ENCODE measurements around the gene CAMKK2.

Gene CAMKK2

DNA sequence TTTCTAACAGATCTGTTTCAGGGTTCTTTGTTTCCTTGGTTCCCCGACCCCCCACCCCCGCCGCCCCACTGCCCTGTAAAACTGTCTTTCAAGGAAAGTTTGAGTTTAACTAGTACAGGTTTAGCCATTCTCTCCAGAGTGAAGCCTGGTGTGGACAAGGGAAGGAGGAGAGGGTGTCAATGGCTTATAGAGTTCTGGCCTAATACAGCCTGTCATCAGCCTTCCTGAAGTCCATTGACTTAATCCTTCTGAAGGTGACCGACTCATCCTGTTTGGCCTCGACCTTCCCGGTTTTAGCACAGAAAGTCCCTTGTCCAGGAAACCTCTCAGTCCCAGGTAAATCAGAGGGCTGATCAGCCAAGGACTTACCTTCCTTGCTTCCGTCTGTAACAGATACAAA lies 97.6 kb downstream of the CAMKK2 start:
- Histone ChIP-seq H3K4me1 (ENCODE audit: control insufficient read depth, low read depth, low read length) (no peaks in the 10 kb centered on the region), H3K27me3 (ENCODE audit: control insufficient read depth, insufficient read depth, low read length) (no peaks in the 10 kb centered on the region), H3K9ac (ENCODE audit: low read length) (no peak overlapping the region), H3K27ac (ENCODE audit: low read length) (no peak overlapping the region), H3K36me3 (ENCODE audit: control insufficient read depth, low read depth, low read length) (no peaks in the 10 kb centered on the region), H3K4me3 (ENCODE audit: low read length) (no peak overlapping the region), H3K9me3 (ENCODE audit: control insufficient read depth, low read depth, low read length) (no peaks in the 10 kb centered on the region)

DNA sequence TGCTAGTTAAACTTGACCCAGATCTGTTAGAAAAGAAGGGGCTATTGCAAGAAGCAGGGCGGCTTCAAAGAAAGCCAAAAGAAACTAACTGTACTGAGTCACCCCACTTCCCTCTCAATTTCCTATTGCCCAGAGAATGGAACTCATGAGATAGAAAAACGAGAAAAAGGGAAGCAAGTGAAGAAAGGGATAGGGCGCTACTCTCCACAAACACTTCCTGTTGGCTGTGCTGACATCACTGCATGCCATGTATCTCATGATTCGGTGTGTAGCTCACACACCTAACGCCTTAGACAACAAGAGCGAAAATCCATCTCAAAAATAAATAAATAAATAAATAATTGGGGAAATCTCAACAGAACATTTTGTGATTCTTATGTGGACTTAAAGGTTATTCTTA lies 99.6 kb downstream of the CAMKK2 start:
- Histone ChIP-seq H3K4me1 (ENCODE audit: control insufficient read depth, low read depth, low read length) (no peaks in the 10 kb centered on the region), H3K4me3 (ENCODE audit: low read length) (no peak overlapping the region), H3K9ac (ENCODE audit: low read length) (no peak overlapping the region), H3K27ac (ENCODE audit: low read length) (no peak overlapping the region), H3K27me3 (ENCODE audit: control insufficient read depth, insufficient read depth, low read length) (no peaks in the 10 kb centered on the region), H3K9me3 (ENCODE audit: control insufficient read depth, low read depth, low read length) (no peaks in the 10 kb centered on the region), H3K36me3 (ENCODE audit: control insufficient read depth, low read depth, low read length) (no peaks in the 10 kb centered on the region)

DNA sequence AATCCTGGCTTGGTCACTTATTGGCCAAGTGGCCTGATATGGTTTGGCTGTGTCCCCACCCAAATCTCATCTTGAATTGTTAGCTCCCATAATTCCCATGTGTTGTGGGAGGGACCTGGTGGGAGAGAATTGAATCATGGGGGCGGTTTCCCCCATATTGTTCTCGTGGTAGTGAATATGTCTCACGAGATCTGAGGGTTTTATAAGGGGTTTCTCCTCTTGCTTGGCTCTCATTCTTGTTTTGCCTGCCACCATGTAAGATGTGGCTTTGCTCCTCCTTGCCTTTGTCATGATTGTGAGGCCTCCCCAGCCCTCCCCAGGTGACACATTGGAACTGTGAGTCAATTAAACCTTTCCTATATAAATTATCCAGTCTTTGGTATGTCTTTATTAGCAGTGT lies 105.4 kb downstream of the CAMKK2 start:
- no peak overlapping the region for H3K27ac ChIP-seq (ENCODE audit: low read length)
- no peaks in the 10 kb centered on the region for H3K4me1 ChIP-seq (ENCODE audit: control insufficient read depth, low read depth, low read length)
- H3K9me3 ChIP-seq (ENCODE audit: control insufficient read depth, low read depth, low read length) = no peaks in the 10 kb centered on the region
- H3K4me3 ChIP-seq (ENCODE audit: low read length) = no peak overlapping the region
- no peak overlapping the region for H3K9ac ChIP-seq (ENCODE audit: low read length)
- H3K27me3 ChIP-seq (ENCODE audit: control insufficient read depth, insufficient read depth, low read length) = no peaks in the 10 kb centered on the region
- H3K36me3 ChIP-seq (ENCODE audit: control insufficient read depth, low read depth, low read length) = no peaks in the 10 kb centered on the region

DNA sequence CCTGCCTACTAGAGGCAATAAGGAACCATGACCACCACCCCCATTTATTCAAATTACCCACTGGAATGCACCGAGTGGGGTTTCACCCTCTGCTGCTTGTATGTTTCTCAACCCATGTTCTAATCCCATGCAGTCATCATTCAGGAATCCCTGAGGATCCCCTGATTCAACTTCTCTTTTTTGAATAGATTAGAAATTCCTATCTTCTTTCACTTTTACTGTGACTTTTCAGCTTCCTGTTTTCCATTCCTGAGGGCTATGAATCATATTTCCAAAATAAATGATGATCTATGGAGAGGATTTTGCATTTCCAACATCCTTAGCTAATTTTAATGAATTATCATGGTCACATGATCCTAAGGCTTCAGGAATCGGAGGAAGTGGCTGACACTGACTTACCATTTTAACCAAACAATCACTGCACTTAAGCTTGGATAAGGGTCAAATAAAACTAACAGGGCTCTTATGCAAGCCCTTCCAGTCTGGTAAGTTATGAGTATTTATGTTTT lies 105.9 kb downstream of the CAMKK2 start:
- no peaks in the 10 kb centered on the region for H3K36me3 ChIP-seq (ENCODE audit: control insufficient read depth, low read depth, low read length)
- H3K9me3 ChIP-seq (ENCODE audit: control insufficient read depth, low read depth, low read length) = no peaks in the 10 kb centered on the region
- no peak overlapping the region for H3K9ac ChIP-seq (ENCODE audit: low read length)
- H3K27me3 ChIP-seq (ENCODE audit: control insufficient read depth, insufficient read depth, low read length) = no peaks in the 10 kb centered on the region
- H3K4me3 ChIP-seq (ENCODE audit: low read length) = no peak overlapping the region
- no peaks in the 10 kb centered on the region for H3K4me1 ChIP-seq (ENCODE audit: control insufficient read depth, low read depth, low read length)
- no peak overlapping the region for H3K27ac ChIP-seq (ENCODE audit: low read length)

DNA sequence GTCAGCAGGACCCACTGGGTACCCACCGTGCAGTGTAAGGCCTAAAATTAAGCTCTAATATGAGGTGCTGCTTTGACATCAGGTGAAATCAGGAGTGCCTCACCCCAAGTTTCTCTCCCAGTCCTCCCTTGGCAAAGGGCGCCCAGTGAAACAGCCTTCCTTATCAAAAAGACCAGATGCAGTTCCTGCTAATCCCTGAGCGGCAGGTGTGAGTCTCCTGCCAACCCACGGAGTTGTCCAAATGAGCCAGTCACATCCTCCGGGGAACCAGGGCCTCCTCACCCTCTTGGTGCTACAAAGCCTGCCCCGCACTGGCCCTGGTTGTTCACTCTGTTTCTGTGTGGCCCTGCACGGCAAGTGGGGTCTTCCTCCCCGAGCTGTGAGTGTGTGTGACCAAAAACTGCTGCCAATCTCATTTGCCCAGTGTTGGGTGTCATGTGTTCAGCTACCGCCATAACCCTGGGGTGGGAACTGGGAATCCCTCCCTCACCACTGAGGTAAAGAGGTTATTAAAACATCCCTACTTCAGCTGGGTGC lies 106.8 kb downstream of the CAMKK2 start:
- H3K4me1 ChIP-seq (ENCODE audit: control insufficient read depth, low read depth, low read length) = no peaks in the 10 kb centered on the region
- H3K36me3 ChIP-seq (ENCODE audit: control insufficient read depth, low read depth, low read length) = no peaks in the 10 kb centered on the region
- no peak overlapping the region for H3K9ac ChIP-seq (ENCODE audit: low read length)
- H3K4me3 ChIP-seq (ENCODE audit: low read length) = no peak overlapping the region
- H3K27me3 ChIP-seq (ENCODE audit: control insufficient read depth, insufficient read depth, low read length) = no peaks in the 10 kb centered on the region
- H3K9me3 ChIP-seq (ENCODE audit: control insufficient read depth, low read depth, low read length) = no peaks in the 10 kb centered on the region
- H3K27ac ChIP-seq (ENCODE audit: low read length) = no peak overlapping the region

DNA sequence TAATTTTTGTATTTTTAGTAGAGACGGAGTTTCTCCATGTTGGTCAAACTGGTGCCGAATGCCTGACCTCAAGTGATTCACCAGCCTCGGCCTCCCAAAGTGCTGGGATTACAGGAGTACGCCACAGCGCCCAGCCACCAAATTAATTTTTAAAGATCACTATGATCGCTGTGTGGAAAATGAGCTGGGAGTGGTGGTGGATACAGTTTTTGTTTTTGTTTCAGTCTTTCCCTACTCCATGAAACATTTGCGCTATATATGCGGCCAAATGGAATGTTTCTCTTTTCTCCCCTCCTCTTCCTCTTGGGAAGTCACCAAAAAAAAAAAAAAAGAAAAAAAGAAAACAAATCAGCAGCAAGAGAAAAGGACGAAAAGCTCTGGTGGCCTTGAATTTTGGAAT lies 107.4 kb downstream of the CAMKK2 start:
- Histone ChIP-seq H3K9ac (ENCODE audit: low read length) (no peak overlapping the region), H3K4me3 (ENCODE audit: low read length) (no peak overlapping the region), H3K4me1 (ENCODE audit: control insufficient read depth, low read depth, low read length) (no peaks in the 10 kb centered on the region), H3K27me3 (ENCODE audit: control insufficient read depth, insufficient read depth, low read length) (no peaks in the 10 kb centered on the region), H3K36me3 (ENCODE audit: control insufficient read depth, low read depth, low read length) (no peaks in the 10 kb centered on the region), H3K27ac (ENCODE audit: low read length) (no peak overlapping the region), H3K9me3 (ENCODE audit: control insufficient read depth, low read depth, low read length) (no peaks in the 10 kb centered on the region)

DNA sequence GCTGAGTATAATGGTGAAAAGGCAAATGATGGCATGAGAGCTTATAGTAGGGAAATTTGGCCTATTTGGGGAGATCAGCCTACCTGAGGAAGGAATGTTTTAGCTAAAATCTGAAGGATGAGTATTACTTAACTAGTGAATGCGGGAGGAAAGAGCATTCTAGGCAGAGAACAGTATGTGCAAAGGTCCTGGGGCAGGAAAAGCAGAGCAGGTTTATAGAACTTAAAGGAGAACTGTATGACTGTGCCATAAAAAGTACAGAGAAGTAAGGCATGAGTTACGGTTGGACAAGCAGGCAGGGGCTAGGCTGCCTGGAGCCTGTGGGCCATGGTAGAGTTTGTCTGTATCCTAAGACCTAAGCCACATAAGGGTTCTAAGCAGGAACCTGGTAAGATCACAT lies 108.3 kb downstream of the CAMKK2 start:
- H3K36me3 ChIP-seq (ENCODE audit: control insufficient read depth, low read depth, low read length) = no peaks in the 10 kb centered on the region
- no peaks in the 10 kb centered on the region for H3K27me3 ChIP-seq (ENCODE audit: control insufficient read depth, insufficient read depth, low read length)
- H3K27ac ChIP-seq (ENCODE audit: low read length) = no peak overlapping the region
- H3K4me1 ChIP-seq (ENCODE audit: control insufficient read depth, low read depth, low read length) = no peaks in the 10 kb centered on the region
- no peaks in the 10 kb centered on the region for H3K9me3 ChIP-seq (ENCODE audit: control insufficient read depth, low read depth, low read length)
- H3K4me3 ChIP-seq (ENCODE audit: low read length) = no peak overlapping the region
- H3K9ac ChIP-seq (ENCODE audit: low read length) = no peak overlapping the region
